AG10803 (cell line): ENCODE measurements around the gene FAM177B.

Experiments
- DNase-seq: peaks from one replicate; pipeline ENCODE4 v3.0.0; 2010; ENCODE audit warnings: low read depth
- H3K4me3 ChIP-seq: 2 replicates; pipeline ENCODE4 v1.5.1; 2011; ENCODE audit warnings: mild to moderate bottlenecking, low read length, control low read depth
- CTCF ChIP-seq: conservative IDR thresholded peaks from 2 replicates; pipeline ENCODE4 v1.5.1; 2011; ENCODE audit warnings: mild to moderate bottlenecking, low read length, control low read depth, inconsistent platforms

Gene FAM177B

GRCh38 chr1:222716393-222716792, 20.6 kb upstream of the FAM177B start:
- no peak overlapping the region for H3K4me3 ChIP-seq
- DNase-seq: no peak
- TF ChIP-seq CTCF: no peak

GRCh38 chr1:222728746-222729145, 8.3 kb upstream of the FAM177B start:
- TF ChIP-seq CTCF: no peak
- H3K4me3 ChIP-seq: no peak overlapping the region
- DNase-seq: no peak

- H3K4me3 ChIP-seq: no peak overlapping the region
- TF ChIP-seq CTCF: no peak
- DNase-seq: no peak
These were observed 6.1 kb upstream of the FAM177B start for GRCh38 chr1:222730866-222731265.

GRCh38 chr1:222732216-222733159, 4.5 kb upstream of the FAM177B start:
- no peak overlapping the region for H3K4me3 ChIP-seq
- no peak for TF ChIP-seq CTCF
- DNase-seq: no peak

- H3K4me3 ChIP-seq: no peak overlapping the region
- TF ChIP-seq CTCF: no peak
- no peak for DNase-seq
These were observed 2.3 kb upstream of the FAM177B start for GRCh38 chr1:222734740-222735139.

GRCh38 chr1:222736470-222736869, 532 bp upstream of the FAM177B start:
- no peak overlapping the region for H3K4me3 ChIP-seq
- TF ChIP-seq CTCF: no peak
- DNase-seq: no peak

GRCh38 chr1:222739465-222739864, 2.5 kb downstream of the FAM177B start:
- DNase-seq: no peak
- H3K4me3 ChIP-seq: no peak overlapping the region
- TF ChIP-seq CTCF: no peak
